Measurements from ENCODE around the gene SLC7A4. TPM values are rescaled to one million over a fixed set of nuclear protein-coding genes. Genes with fewer than 3 reads are reported as not detected.

The SLC7A4 gene
- total RNA-seq, 3 donors from 2014 or later = 0.10 to 0.13 TPM; not detected in 1

- Mint-ChIP-seq H3K4me1 (ENCODE audit: low read depth) (peaks cover 18% of the 10 kb centered on the region), H3K9me3 (no peaks in the 10 kb centered on the region), H3K27me3 (ENCODE audit: low read depth) (no peaks in the 10 kb centered on the region), H3K36me3 (ENCODE audit: insufficient read depth) (peaks cover 10% of the 10 kb centered on the region), H3K4me3 (no peak overlapping the region)
- DNase-seq (no peak), ATAC-seq (no peak)
Measured at GRCh38 chr22:20986365-20986764, 46.0 kb downstream of the SLC7A4 start.

DNA sequence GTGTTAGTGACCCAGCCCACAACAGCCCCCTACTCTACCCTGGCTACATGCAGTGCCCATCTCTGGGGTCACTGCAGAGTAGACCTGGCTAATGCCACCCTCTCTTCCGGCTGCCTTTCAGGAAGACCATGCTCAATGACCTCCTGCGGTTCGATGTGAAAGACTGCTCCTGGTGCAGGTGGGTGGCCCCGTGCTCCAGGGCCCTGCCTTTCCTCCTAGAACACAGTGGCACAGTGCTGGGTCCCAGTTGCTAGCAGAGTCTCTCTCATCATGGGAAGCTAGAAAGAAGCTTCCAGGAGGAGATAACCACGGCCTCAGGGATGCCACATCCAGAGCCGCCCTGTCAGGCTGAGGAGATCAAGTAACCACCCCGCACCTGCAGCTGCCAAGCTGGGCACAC is 46.6 kb downstream of the SLC7A4 start:
- no peaks in the 10 kb centered on the region for H3K9me3 Mint-ChIP-seq
- peaks cover 10% of the 10 kb centered on the region for H3K36me3 Mint-ChIP-seq (ENCODE audit: insufficient read depth)
- DNase-seq (no peak), ATAC-seq (no peak)
- no peaks in the 10 kb centered on the region for H3K27me3 Mint-ChIP-seq (ENCODE audit: low read depth)
- no peak overlapping the region for H3K4me3 Mint-ChIP-seq
- peaks cover 25% of the 10 kb centered on the region for H3K4me1 Mint-ChIP-seq (ENCODE audit: low read depth)

DNA sequence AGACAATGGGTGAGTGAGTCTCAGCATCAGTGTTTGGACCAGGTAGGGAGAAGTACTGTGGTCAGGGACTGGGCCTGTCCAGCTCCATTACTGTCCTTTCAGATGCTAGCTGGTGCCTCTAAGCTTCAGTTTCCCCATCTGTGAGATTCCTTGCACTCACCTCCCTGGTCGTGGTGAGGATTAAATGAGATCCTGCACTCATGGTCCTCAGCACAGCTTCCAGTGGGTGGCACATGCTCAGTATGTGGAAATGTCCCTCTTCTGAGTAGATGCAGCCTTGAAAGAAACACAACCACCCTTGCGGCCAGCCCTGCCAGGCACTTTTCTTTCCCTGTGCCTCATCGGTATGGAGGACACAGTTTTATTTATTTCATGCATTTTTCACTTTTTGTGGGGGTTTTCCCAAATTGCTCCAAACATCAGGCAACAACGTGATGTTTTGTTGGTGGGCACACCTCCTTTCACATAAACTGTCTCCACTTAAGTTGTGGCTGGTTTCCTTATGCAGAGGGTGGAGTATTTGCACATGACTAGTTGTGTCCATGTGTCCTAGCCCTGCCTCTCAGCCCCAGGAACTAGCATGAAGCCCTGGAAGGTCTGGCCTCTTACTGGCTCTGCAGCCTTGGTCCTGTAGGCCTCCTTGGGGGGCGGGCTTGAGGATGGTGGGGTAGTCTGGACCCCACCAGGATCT is 49.1 kb downstream of the SLC7A4 start:
- Mint-ChIP-seq H3K4me3 (peak overlapping the region; percentile 97), H3K27me3 (ENCODE audit: low read depth) (peaks cover 3% of the 10 kb centered on the region), H3K4me1 (ENCODE audit: low read depth) (peaks cover 38% of the 10 kb centered on the region), H3K9me3 (peaks cover 3% of the 10 kb centered on the region), H3K36me3 (ENCODE audit: insufficient read depth) (peaks cover 10% of the 10 kb centered on the region)
- DNase-seq (no peak), ATAC-seq (no peak)

GRCh38 chr22:20982563-20982882 is 49.8 kb downstream of the SLC7A4 start:
- Mint-ChIP-seq H3K4me1 (ENCODE audit: low read depth) (peaks cover 38% of the 10 kb centered on the region), H3K4me3 (peak overlapping the region; percentile 97), H3K9me3 (peaks cover 3% of the 10 kb centered on the region), H3K27me3 (ENCODE audit: low read depth) (peaks cover 3% of the 10 kb centered on the region), H3K36me3 (ENCODE audit: insufficient read depth) (peaks cover 10% of the 10 kb centered on the region)
- ATAC-seq = peak; percentile 2 to 4
- no peak for DNase-seq

- Mint-ChIP-seq H3K4me1 (ENCODE audit: low read depth) (peaks cover 38% of the 10 kb centered on the region), H3K9me3 (peaks cover 3% of the 10 kb centered on the region), H3K27me3 (ENCODE audit: low read depth) (peaks cover 3% of the 10 kb centered on the region), H3K4me3 (peak within 1 kb of the TSS; percentile 97), H3K36me3 (ENCODE audit: insufficient read depth) (peaks cover 10% of the 10 kb centered on the region)
- ATAC-seq = peak; percentile 88 to 90
- peak; percentile 56 for DNase-seq
Measured at GRCh38 chr22:20981787-20982562, 50.4 kb downstream of the SLC7A4 start, which contains the start of gene LZTR1. TSS of gene LZTR1 (plus strand) at chr22:20982297. CDS start at chr22:20982372, 75 bp downstream.

DNA sequence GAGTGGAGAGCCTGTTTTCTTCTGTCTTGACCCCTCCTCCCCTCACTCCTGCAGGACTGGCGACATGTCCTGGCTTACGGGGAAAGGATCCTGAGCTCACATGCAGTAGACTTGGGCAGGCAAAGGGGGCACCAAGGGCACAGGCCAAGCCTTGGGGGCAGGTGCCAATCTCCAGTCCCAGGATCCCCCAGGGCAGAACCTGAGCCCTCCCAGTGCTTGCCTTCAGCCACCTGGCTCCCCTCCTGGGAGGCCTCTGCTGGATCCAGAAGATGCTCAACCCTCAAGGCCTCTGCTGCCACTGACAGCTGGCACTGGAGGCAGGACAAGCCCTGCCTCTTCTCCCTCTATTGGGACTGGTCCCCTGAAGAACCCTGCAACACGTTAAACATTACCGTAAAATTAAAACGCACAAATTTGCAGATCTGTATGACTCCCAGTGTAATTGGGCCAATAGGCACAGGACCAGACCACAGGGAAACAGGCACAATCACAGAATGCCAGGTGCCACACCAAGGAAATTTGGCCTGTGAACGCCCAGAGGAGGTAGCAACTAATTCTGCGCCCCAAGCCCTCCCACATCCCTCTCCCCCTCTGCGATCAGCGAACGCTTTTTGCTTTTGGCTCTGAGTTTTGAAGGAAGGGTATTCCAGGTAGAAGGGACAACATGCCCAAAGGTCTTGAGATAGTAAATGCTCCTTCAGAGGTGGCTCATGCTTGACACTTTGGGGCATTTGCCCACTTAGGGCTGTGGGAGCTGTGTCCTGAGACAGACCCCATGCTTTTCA is 51.2 kb downstream of the SLC7A4 start:
- H3K4me3 Mint-ChIP-seq = peak overlapping the region; percentile 97
- no peak for DNase-seq
- no peak for ATAC-seq
- H3K4me1 Mint-ChIP-seq (ENCODE audit: low read depth) = peaks cover 38% of the 10 kb centered on the region
- H3K9me3 Mint-ChIP-seq = peaks cover 3% of the 10 kb centered on the region
- H3K27me3 Mint-ChIP-seq (ENCODE audit: low read depth) = peaks cover 4% of the 10 kb centered on the region
- H3K36me3 Mint-ChIP-seq (ENCODE audit: insufficient read depth) = peaks cover 5% of the 10 kb centered on the region

DNA sequence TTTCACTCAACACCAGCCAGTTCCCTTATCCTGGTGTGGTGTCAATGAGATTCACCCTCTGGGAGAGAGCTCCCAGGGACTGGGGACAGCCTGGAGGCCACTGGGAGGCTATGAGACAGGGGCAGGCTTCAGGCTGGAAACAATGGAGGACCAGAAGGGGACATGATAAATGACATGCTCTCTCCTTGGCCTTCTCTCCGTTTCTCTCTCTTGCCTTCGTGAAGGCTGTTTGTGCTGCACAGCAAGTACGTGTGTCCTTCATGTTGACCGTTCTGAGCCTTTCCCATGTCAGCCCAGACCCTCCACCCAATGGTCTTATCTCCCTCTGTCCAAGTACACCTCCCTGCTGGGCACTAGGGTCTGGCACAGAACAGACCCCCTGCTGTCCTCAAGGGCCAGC is 51.8 kb downstream of the SLC7A4 start:
- DNase-seq = no peak
- H3K9me3 Mint-ChIP-seq = peaks cover 3% of the 10 kb centered on the region
- H3K36me3 Mint-ChIP-seq (ENCODE audit: insufficient read depth) = peaks cover 5% of the 10 kb centered on the region
- H3K27me3 Mint-ChIP-seq (ENCODE audit: low read depth) = peaks cover 6% of the 10 kb centered on the region
- peaks cover 38% of the 10 kb centered on the region for H3K4me1 Mint-ChIP-seq (ENCODE audit: low read depth)
- H3K4me3 Mint-ChIP-seq = peak overlapping the region; percentile 97
- ATAC-seq = no peak

DNA sequence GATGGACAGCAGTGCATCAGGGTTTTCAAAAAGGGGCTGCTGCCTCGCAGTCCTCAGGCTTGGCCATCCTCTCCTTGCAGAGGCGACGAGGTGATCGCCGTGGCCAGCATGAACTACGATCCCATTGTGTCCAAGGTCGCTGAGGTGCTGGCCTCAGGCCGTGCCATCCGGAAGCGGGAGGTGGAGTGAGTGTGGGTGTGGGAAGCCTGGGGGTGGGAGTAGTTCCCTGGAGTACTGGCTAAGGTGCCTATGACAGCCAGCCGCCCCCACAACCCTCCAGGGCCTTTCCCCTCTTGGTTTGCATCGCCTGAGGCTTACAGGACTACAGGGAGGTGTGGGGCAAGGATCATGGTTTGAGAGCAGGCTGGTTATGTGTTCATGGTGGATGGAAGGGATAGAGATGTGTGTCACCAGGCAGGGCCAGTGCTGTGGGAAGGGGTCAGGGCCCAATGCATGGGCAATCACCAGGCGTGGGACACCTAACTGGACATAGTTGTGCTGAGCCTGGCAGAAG is 52.4 kb downstream of the SLC7A4 start:
- Mint-ChIP-seq H3K9me3 (peaks cover 3% of the 10 kb centered on the region), H3K4me1 (ENCODE audit: low read depth) (peaks cover 38% of the 10 kb centered on the region), H3K4me3 (peak overlapping the region; percentile 97), H3K27me3 (ENCODE audit: low read depth) (peaks cover 6% of the 10 kb centered on the region), H3K36me3 (ENCODE audit: insufficient read depth) (peaks cover 5% of the 10 kb centered on the region)
- no peak for ATAC-seq
- DNase-seq = no peak

- peaks cover 38% of the 10 kb centered on the region for H3K4me1 Mint-ChIP-seq (ENCODE audit: low read depth)
- peak overlapping the region; percentile 75 for H3K4me3 Mint-ChIP-seq
- H3K27me3 Mint-ChIP-seq (ENCODE audit: low read depth) = peaks cover 6% of the 10 kb centered on the region
- H3K9me3 Mint-ChIP-seq = peaks cover 3% of the 10 kb centered on the region
- DNase-seq = peak; percentile 60
- H3K36me3 Mint-ChIP-seq (ENCODE audit: insufficient read depth) = peaks cover 5% of the 10 kb centered on the region
- peak; percentile 67 to 68 for ATAC-seq
Measured at GRCh38 chr22:20979243-20979809, 53.0 kb downstream of the SLC7A4 start.

Other genes starting within 250 kb of the SLC7A4 start
- gene PI4KA, start 173.8 kb downstream of the SLC7A4 start, total RNA-seq = 10 to 100 TPM; 64.1 to 66.6 (median 66.5) TPM
- 10 to 100 TPM; 19.0 to 22.6 (median 22.2) TPM for gene SNAP29, start 173.6 kb downstream of the SLC7A4 start, total RNA-seq
- gene CRKL, start 115.2 kb downstream of the SLC7A4 start, total RNA-seq = 10 to 100 TPM; 82.9 to 90.5 (median 89.2) TPM
- under 1 TPM; 0.30 to 0.78 (median 0.47) TPM for gene AIFM3, start 65.3 kb downstream of the SLC7A4 start, total RNA-seq
- 10 to 100 TPM; 82.4 to 96.6 (median 84.7) TPM for gene LZTR1, start 50.3 kb downstream of the SLC7A4 start, total RNA-seq
- 10 to 100 TPM; 53.6 to 55.0 (median 53.6) TPM for gene THAP7, start 30.4 kb downstream of the SLC7A4 start, total RNA-seq
- under 1 TPM in 1 of 3 donors, not detected in 2; 0.13 TPM for gene P2RX6, start 17.4 kb downstream of the SLC7A4 start, total RNA-seq
- gene LRRC74B, start 13.4 kb upstream of the SLC7A4 start, total RNA-seq = not detected